Immature natural killer cell (primary cell): ENCODE data around the gene RHOBTB3. TPM values are rescaled to one million over a fixed set of nuclear protein-coding genes. Genes with fewer than 3 reads are reported as not detected.

Experiments
- DNase-seq, 3 donors: peaks; one replicate each; pipeline ENCODE4 v3.0.0; 2022; ENCODE audit warnings: mixed read lengths in 1 of 3
- H3K27ac Mint-ChIP-seq, 6 donors: one replicate each; pipeline ENCODE4 v1.8.0; 2020; ENCODE audit warnings: mixed read lengths in 6 of 6, mild to moderate bottlenecking in 5 of 6, inconsistent platforms in 4 of 6, moderate library complexity in 3 of 6
- H3K27me3 Mint-ChIP-seq, 3 donors: one replicate each; pipeline ENCODE4 v1.8.0; 2020 to 2021; ENCODE audit warnings: low read depth in 3 of 3, mild to moderate bottlenecking in 3 of 3, mixed read lengths in 3 of 3, moderate library complexity in 3 of 3, inconsistent platforms in 1 of 3
- H3K36me3 Mint-ChIP-seq, 3 donors: one replicate each; pipeline ENCODE4 v1.8.0; 2020; ENCODE audit warnings: mixed read lengths in 3 of 3, inconsistent platforms in 2 of 3, mild to moderate bottlenecking in 2 of 3
- H3K4me1 Mint-ChIP-seq, 2 donors: one replicate each; pipeline ENCODE4 v1.8.0; 2020; ENCODE audit warnings: inconsistent platforms in 2 of 2, mild to moderate bottlenecking in 2 of 2, mixed read lengths in 2 of 2, moderate library complexity in 1 of 2
- H3K4me3 Mint-ChIP-seq, 5 donors: one replicate each; pipeline ENCODE4 v1.8.0; 2020; ENCODE audit warnings: mild to moderate bottlenecking in 5 of 5, mixed read lengths in 5 of 5, inconsistent platforms in 3 of 5, moderate library complexity in 3 of 5
- H3K9me3 Mint-ChIP-seq, 6 donors: one replicate each; pipeline ENCODE4 v1.8.0; 2020; ENCODE audit warnings: mild to moderate bottlenecking in 6 of 6, mixed read lengths in 6 of 6, inconsistent platforms in 4 of 6, moderate library complexity in 3 of 6
- polyA plus RNA-seq, 3 donors: library from polyadenylated mRNA; unstranded; fragments of 300-500 nt; fragmentation: Illumina TruSeq; gene quantifications; one replicate each; pipeline ENCODE4 v1.2.3, GENCODE V29; 2021

RHOBTB3 gene
- polyA plus RNA-seq, 3 donors from 2014 or later = 22.9 to 44.6 (median 25.7) TPM

DNA sequence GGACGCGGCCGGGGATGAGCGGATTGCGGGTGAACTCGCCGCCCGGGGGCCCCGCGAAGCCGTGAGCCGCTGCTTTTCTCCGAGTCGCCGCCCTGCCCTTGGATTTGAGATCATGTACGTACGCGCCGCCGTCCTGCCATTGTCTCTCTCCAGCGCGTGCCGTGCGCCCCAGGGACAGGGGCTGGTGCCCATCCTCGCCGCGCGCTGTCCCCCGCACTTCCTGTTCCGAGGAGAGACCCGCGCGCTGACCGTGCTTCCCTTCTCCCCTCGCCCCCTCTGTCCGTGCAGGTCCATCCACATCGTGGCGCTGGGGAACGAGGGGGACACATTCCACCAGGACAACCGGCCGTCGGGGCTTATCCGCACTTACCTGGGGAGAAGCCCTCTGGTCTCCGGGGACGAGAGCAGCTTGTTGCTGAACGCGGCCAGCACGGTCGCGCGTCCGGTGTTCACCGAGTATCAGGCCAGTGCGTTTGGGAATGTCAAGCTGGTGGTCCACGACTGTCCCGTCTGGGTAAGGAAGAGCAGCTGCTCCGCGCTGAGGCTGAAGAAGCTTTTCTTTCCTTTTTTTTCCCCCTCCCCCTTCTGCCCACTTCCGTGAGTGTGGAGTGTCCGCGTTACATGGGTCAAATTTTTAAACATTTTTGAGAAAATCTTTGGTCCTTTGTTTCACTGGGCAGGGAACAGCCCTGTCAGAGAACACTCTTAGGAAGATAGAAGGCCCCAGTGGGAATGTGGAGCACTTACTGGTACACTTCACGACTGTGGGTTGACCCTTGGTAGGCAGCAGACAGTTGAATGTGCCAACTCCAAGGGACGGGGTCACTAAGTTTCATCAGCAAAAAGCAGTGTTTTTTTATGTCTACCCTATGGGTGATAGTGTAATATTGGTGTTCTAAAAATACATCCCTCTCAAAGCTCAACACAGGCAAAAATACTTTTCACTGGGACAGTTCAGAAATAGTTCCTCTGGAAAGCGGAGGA lies 727 bp downstream of the RHOBTB3 start:
- H3K27ac Mint-ChIP-seq = peak overlapping the region; percentile 66 to 93 (median 84)

DNA sequence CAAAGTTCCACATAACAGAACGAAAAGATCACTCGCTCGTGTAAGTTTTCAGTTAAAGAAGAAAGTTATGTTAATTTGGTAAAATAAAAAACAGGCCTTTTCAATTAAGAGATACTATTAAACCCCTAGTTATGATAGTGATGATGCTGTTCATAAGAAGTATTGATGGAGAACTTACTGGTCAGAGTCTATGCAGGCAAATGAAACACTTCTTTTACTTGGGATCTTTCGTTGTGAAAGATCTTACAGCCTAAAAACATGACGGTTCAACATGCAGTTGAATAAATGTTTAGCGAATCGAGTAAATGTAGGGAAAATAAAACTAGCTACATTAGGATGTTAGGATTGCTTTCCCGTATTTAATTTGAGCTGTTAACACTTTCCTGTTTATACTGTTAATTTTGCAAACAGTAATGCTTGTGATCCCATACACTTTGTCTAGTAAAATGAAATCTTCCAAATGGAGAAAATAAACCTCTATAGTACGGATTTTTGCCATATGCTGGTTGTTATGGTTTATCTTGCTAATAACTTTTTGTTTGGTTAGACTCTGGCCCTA lies 2.0 kb downstream of the RHOBTB3 start:
- DNase-seq = no peak
- H3K36me3 Mint-ChIP-seq = peaks cover 0 to 3% (median 0%) of the 10 kb centered on the region in 3 donors
- H3K9me3 Mint-ChIP-seq = no peaks in the 10 kb centered on the region
- peaks cover 45 to 66% of the 10 kb centered on the region in 2 donors for H3K4me1 Mint-ChIP-seq
- peaks cover 0 to 13% (median 0%) of the 10 kb centered on the region in 3 donors for H3K27me3 Mint-ChIP-seq
- H3K4me3 Mint-ChIP-seq = peak overlapping the region; percentile 22 to 95 (median 92)
- H3K27ac Mint-ChIP-seq = peak overlapping the region; percentile 3 to 87 (median 27)

More for the DNA sequence above, 727 bp downstream of the RHOBTB3 start:
- no peaks in the 10 kb centered on the region for H3K9me3 Mint-ChIP-seq
- DNase-seq = peak in 2 of 3 donors; percentile 54 to 64
- H3K27me3 Mint-ChIP-seq = peaks cover 0 to 12% (median 0%) of the 10 kb centered on the region in 3 donors
- H3K4me3 Mint-ChIP-seq = peak overlapping the region; percentile 91 to 95 (median 94)
- peaks cover 51 to 74% of the 10 kb centered on the region in 2 donors for H3K4me1 Mint-ChIP-seq
- H3K36me3 Mint-ChIP-seq = no peaks in the 10 kb centered on the region

- Mint-ChIP-seq H3K27me3 (peaks cover 0 to 13% (median 0%) of the 10 kb centered on the region in 3 donors), H3K4me3 (no peak overlapping the region)
Observed at GRCh38 chr5:95734187-95734586, 3.1 kb downstream of the RHOBTB3 start.

DNA sequence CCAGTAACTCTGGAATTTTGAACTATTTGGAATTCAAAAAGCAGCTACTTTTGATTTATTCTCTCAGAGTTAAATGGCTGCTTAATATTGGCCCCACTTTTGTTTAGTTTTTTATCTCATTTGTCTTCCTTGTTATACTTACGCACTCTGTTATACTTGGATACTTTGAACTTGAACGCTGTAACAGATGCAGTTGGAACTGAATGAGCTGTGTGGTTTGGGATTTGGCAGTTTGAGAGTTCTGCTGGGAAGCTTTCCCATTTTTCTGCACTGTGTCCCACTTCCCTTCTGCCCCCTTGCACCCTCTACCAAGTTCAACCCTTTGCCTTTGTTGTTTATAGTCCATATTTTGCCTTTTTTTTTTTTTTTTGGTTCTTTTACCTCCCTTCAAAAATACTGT lies 3.8 kb downstream of the RHOBTB3 start:
- peaks cover 39 to 55% of the 10 kb centered on the region in 2 donors for H3K4me1 Mint-ChIP-seq
- DNase-seq = no peak
- peaks cover 0 to 13% (median 0%) of the 10 kb centered on the region in 3 donors for H3K27me3 Mint-ChIP-seq
- peak overlapping the region in 5 of 6 donors; percentile 1 to 43 (median 40) for H3K27ac Mint-ChIP-seq
- no peaks in the 10 kb centered on the region for H3K9me3 Mint-ChIP-seq
- H3K4me3 Mint-ChIP-seq = no peak overlapping the region
- peaks cover 10 to 14% (median 11%) of the 10 kb centered on the region in 3 donors for H3K36me3 Mint-ChIP-seq

More at GRCh38 chr5:95734187-95734586, 3.1 kb downstream of the RHOBTB3 start:
- no peak for DNase-seq
- Mint-ChIP-seq H3K4me1 (peaks cover 40 to 59% of the 10 kb centered on the region in 2 donors), H3K9me3 (no peaks in the 10 kb centered on the region), H3K36me3 (peaks cover 5 to 10% (median 6%) of the 10 kb centered on the region in 3 donors), H3K27ac (peak overlapping the region in 3 of 6 donors; percentile 4 to 49 (median 43))

- H3K9me3 Mint-ChIP-seq = no peaks in the 10 kb centered on the region
- peaks cover 34 to 53% of the 10 kb centered on the region in 2 donors for H3K4me1 Mint-ChIP-seq
- DNase-seq = no peak
- H3K4me3 Mint-ChIP-seq = no peak overlapping the region
- H3K27ac Mint-ChIP-seq = peak overlapping the region in 3 of 6 donors; percentile 24 to 42 (median 40)
- H3K36me3 Mint-ChIP-seq = peaks cover 14 to 18% (median 14%) of the 10 kb centered on the region in 3 donors
- peaks cover 0 to 12% (median 0%) of the 10 kb centered on the region in 3 donors for H3K27me3 Mint-ChIP-seq
Observed at GRCh38 chr5:95735406-95735805, 4.3 kb downstream of the RHOBTB3 start.

DNA sequence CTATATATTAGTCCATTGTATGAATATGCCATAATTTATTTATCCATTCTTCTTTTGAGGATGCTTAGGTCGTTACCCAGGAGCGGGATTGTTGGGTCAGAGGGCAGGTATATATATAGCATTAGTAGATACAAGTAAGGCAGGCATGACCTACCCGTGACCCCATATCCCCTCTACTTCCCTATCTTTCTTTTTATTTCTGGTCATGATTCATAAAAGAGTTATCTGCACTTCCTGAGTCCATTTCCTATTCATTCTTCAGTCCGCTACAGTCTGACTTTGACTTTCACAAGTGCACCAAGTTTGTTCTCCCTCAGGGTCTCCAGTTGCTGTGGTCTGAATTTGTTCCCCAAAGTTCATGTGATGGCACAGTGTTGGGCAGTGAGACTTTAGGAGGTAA lies 6.9 kb downstream of the RHOBTB3 start:
- no peak for DNase-seq
- Mint-ChIP-seq H3K9me3 (no peaks in the 10 kb centered on the region), H3K27me3 (peaks cover 0 to 1% (median 0%) of the 10 kb centered on the region in 3 donors), H3K4me3 (no peak overlapping the region), H3K4me1 (peaks cover 19 to 34% of the 10 kb centered on the region in 2 donors), H3K36me3 (peaks cover 14 to 21% (median 18%) of the 10 kb centered on the region in 3 donors), H3K27ac (no peak overlapping the region)

DNA sequence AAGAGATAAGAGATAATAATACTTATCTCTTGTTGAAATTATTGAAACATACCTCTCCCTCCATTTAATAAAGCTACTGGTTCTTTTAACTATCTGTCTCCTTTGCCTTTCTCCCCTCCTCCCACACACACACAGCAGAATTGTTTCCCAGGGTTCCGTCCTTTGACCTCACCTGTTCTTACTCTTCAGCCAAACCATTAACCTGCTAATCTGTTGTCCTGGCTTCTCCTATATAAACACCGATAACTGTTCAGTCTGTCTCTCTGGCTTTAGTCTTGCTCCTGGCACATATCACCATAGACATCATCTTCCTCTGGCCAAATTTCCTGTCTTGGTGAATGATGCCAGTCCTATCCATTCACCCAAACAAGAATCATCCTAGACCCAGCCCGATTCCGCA lies 7.7 kb downstream of the RHOBTB3 start:
- DNase-seq = no peak
- peaks cover 0 to 1% (median 0%) of the 10 kb centered on the region in 3 donors for H3K27me3 Mint-ChIP-seq
- peaks cover 14 to 21% (median 18%) of the 10 kb centered on the region in 3 donors for H3K36me3 Mint-ChIP-seq
- H3K4me1 Mint-ChIP-seq = peaks cover 13 to 26% of the 10 kb centered on the region in 2 donors
- no peak overlapping the region for H3K4me3 Mint-ChIP-seq
- peak overlapping the region in 3 of 6 donors; percentile 1 to 25 (median 1) for H3K27ac Mint-ChIP-seq
- H3K9me3 Mint-ChIP-seq = no peaks in the 10 kb centered on the region

- Mint-ChIP-seq H3K27me3 (peaks cover 0 to 1% (median 0%) of the 10 kb centered on the region in 3 donors), H3K27ac (peak overlapping the region in 3 of 6 donors; percentile 19 to 70 (median 51)), H3K4me3 (no peak overlapping the region), H3K9me3 (no peaks in the 10 kb centered on the region), H3K4me1 (peaks cover 11 to 23% of the 10 kb centered on the region in 2 donors), H3K36me3 (peaks cover 18 to 25% (median 23%) of the 10 kb centered on the region in 3 donors)
- DNase-seq = no peak
Observed at GRCh38 chr5:95739857-95740256, 8.7 kb downstream of the RHOBTB3 start.

DNA sequence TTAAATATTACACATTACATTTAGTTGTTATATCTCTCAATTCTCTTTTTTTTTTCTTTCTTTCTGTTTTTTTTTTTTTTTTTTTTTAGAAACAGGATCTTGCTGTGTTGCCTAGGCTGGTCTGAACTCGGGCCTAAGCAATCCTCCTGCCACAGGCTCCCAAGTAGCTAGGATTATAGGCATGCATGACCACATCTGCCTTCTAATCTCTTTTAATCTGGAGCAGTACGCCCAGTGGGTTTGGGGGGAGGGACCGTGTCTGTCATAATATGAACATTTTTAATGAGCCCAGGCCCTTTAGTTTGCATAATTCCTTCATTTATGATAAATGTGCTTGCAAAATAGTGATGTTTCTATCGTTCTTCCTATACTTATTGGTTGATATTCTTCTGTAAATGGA lies 10.3 kb downstream of the RHOBTB3 start:
- H3K4me1 Mint-ChIP-seq = peaks cover 7 to 18% of the 10 kb centered on the region in 2 donors

DNA sequence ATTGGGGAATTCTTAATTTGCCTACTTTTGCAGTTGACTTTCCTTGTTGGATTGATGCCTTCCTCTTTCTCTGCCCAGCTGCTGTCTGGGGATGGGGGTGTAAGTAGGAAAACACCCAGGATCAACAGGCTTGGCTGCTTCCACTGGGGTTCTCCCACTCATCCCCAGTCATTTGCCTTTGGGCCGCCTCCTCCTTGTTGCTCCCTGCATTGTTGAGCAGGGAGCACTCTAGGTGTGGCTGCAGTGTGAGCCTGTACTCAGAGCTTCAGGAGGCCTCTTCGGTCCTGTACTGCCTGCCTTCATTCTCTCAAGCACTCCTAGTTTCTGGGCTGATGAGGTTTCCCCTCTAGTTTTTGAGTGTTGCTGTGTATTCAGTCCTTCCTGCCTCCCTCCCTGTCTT lies 12.1 kb downstream of the RHOBTB3 start:
- H3K9me3 Mint-ChIP-seq = no peaks in the 10 kb centered on the region

More for the DNA sequence above, 10.3 kb downstream of the RHOBTB3 start:
- Mint-ChIP-seq H3K36me3 (peaks cover 23 to 31% (median 23%) of the 10 kb centered on the region in 3 donors), H3K9me3 (no peaks in the 10 kb centered on the region), H3K27ac (no peak overlapping the region), H3K4me3 (no peak overlapping the region), H3K27me3 (peaks cover 0 to 1% (median 0%) of the 10 kb centered on the region in 3 donors)
- no peak for DNase-seq

GRCh38 chr5:95743877-95744276 lies 12.7 kb downstream of the RHOBTB3 start:
- Mint-ChIP-seq H3K27me3 (no peaks in the 10 kb centered on the region), H3K27ac (peak overlapping the region in 2 of 6 donors; percentile 13 to 17), H3K4me1 (peaks cover 6 to 12% of the 10 kb centered on the region in 2 donors), H3K4me3 (no peak overlapping the region), H3K9me3 (no peaks in the 10 kb centered on the region), H3K36me3 (peaks cover 26 to 36% (median 28%) of the 10 kb centered on the region in 3 donors)
- DNase-seq = no peak

More for the DNA sequence above, 12.1 kb downstream of the RHOBTB3 start:
- Mint-ChIP-seq H3K4me1 (peaks cover 7 to 14% of the 10 kb centered on the region in 2 donors), H3K27ac (no peak overlapping the region), H3K27me3 (peaks cover 0 to under 1% (median 0%) of the 10 kb centered on the region in 3 donors), H3K36me3 (peaks cover 26 to 35% (median 28%) of the 10 kb centered on the region in 3 donors), H3K4me3 (no peak overlapping the region)
- no peak for DNase-seq

DNA sequence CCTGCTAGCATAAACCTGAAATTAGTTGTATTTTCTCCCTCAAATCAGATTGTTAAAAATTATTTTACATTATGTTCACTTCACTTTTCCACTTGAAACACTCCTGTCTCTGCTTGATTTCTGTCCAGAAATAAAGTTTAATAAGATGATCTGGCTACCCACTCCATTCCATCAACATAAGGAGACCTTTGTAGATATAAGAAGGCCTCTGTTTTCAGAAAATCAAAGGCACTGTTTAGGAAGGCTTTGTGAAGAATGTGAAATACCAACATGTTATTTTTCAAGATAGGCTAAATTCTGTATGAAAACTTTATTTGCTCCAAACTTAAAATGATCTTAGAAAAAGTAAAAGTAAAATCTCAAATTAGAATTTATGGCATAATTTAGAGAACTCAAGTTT lies 15.1 kb downstream of the RHOBTB3 start:
- H3K9me3 Mint-ChIP-seq = no peaks in the 10 kb centered on the region
- H3K4me3 Mint-ChIP-seq = no peak overlapping the region
- H3K36me3 Mint-ChIP-seq = peaks cover 21 to 42% (median 31%) of the 10 kb centered on the region in 3 donors
- no peaks in the 10 kb centered on the region for H3K27me3 Mint-ChIP-seq
- peaks cover 6 to 7% of the 10 kb centered on the region in 2 donors for H3K4me1 Mint-ChIP-seq
- no peak for DNase-seq
- peak overlapping the region in 2 of 6 donors; percentile 4 to 55 for H3K27ac Mint-ChIP-seq
